ENCODE measurements around the gene CDC42BPA. TPM values are rescaled to one million over a fixed set of nuclear protein-coding genes. Genes with fewer than 3 reads are reported as not detected.

The CDC42BPA gene
- total and polyA plus RNA-seq, 2 donors (not counting 3 experiments of a cell fraction or from before 2014, with no cell fraction given): 26.1 to 92.6 TPM

GRCh38 chr1:227297073-227297793 lies 21.1 kb downstream of the CDC42BPA start:
- intact Hi-C loops (cut with micrococcal nuclease): loop anchor here (5.0 kb wide), 1 partner anchor 60 kb away; no protein-coding TSS in a partner anchor
- peaks cover 91% of the 10 kb centered on the region for H3K79me2 ChIP-seq (ENCODE audit: control insufficient read depth, insufficient read depth, low read length)
- H3K4me1 ChIP-seq (ENCODE audit: control insufficient read depth, extremely low read depth, insufficient read depth, low read length): peaks cover 20% of the 10 kb centered on the region
- CTCF ChIA-PET: no interaction called here
- H4K20me1 ChIP-seq (replicated peaks; ENCODE audit: control insufficient read depth, extremely low read depth, insufficient read depth, low read length): peaks cover 4% of the 10 kb centered on the region
- no peak overlapping the region for H3K4me2 ChIP-seq (ENCODE audit: insufficient read depth, low read length)
- no TSS peak for BruUV-seq (replicated peaks)
- no peak for FAIRE-seq
- no peaks in the 10 kb centered on the region for H3K36me3 ChIP-seq (ENCODE audit: control insufficient read depth in 2 of 2, extremely low read depth in 1 of 2, insufficient read depth in 2 of 2, low read length in 2 of 2)
- H2AFZ ChIP-seq (ENCODE audit: low read depth, low read length): no peak overlapping the region
- POLR2A ChIA-PET: no interaction called here
- H3K27ac ChIP-seq (ENCODE audit: insufficient read depth, low read depth, low read length): no peak overlapping the region
- H3K9ac ChIP-seq (replicated peaks; ENCODE audit: extremely low read depth, insufficient read depth, low read length): no peak overlapping the region
- no peaks in the 10 kb centered on the region for H3K27me3 ChIP-seq (ENCODE audit: control insufficient read depth in 2 of 2, insufficient read depth in 2 of 2, low read length in 2 of 2)
- no peaks in the 10 kb centered on the region for H3K9me1 ChIP-seq (replicated peaks; ENCODE audit: control insufficient read depth, extremely low read depth, insufficient read depth, low read length)
- no peak for DNase-seq (ENCODE audit: low read depth, low spot score)
- no peaks in the 10 kb centered on the region for H3K9me3 ChIP-seq (replicated peaks; ENCODE audit: control insufficient read depth, insufficient read depth, low read length)
- TF ChIP-seq MYC (IDR thresholded peaks at IDR 0.05; ENCODE audit: low read depth, low read length) (no peak), MAX (IDR thresholded peaks at IDR 0.05; ENCODE audit: insufficient read depth, insufficient read length) (no peak), POLR2AphosphoS5 (IDR thresholded peaks at IDR 0.05; ENCODE audit: insufficient read depth, low read depth, low read length) (no peak), CTCF (IDR thresholded peaks at IDR 0.05; ENCODE audit: extremely low read depth in 1 of 2, insufficient read depth in 1 of 2, low read depth in 1 of 2, low read length in 2 of 2) (no peak), POLR2A (IDR thresholded peaks at IDR 0.05; ENCODE audit: low read depth, low read length) (no peak), EZH2 (IDR thresholded peaks at IDR 0.05; ENCODE audit: borderline replicate concordance, low read depth, low read length, severe bottlenecking) (no peak), FOS (IDR thresholded peaks at IDR 0.05; ENCODE audit: borderline replicate concordance, insufficient read depth, low read length) (no peak)
- H3K4me3 ChIP-seq (replicated peaks in 1 of 3; ENCODE audit: insufficient read depth in 1 of 3, low read depth in 1 of 3, low read length in 3 of 3): no peak overlapping the region
- dilution Hi-C loops (cut with MboI; ENCODE audit: extremely low pct_ligation_motif_present, low sequenced_read_pairs): no loop called here

Measured in endothelial cell of umbilical vein (primary cell).